HepG2 (cell line): ENCODE data around the gene KRTAP12-1. TPM values are rescaled to one million over a fixed set of nuclear protein-coding genes. Genes with fewer than 3 reads are reported as not detected.

ENCODE experiments used
- CBFB ChIP-seq: sonication (generic); formaldehyde crosslinking; IDR thresholded peaks from 2 replicates; pipeline ENCODE4 v1.4.0; 2020; ENCODE audit warnings: missing genetic modification reagents
- JUNB ChIP-seq: sonication (generic); formaldehyde crosslinking; IDR thresholded peaks from 2 replicates; pipeline ENCODE4 v1.8.0; 2022; ENCODE audit warnings: missing genetic modification reagents, mild to moderate bottlenecking, borderline replicate concordance
- KDM5B ChIP-seq: sonication (generic); formaldehyde crosslinking; IDR thresholded peaks from 2 replicates; pipeline ENCODE4 v1.4.0; 2020; ENCODE audit warnings: missing genetic modification reagents, mild to moderate bottlenecking, borderline replicate concordance
- MATR3 ChIP-seq: sonication (generic); formaldehyde crosslinking; IDR thresholded peaks from 2 replicates; pipeline ENCODE4 v1.4.0; 2020; ENCODE audit warnings: missing genetic modification reagents
- MTA3 ChIP-seq: sonication (generic); formaldehyde crosslinking; IDR thresholded peaks from 2 replicates; pipeline ENCODE4 v1.4.0; 2020; ENCODE audit warnings: missing genetic modification reagents
- NRL ChIP-seq: sonication (generic); formaldehyde crosslinking; IDR thresholded peaks from 2 replicates; pipeline ENCODE4 v1.5.0; 2020; ENCODE audit warnings: missing genetic modification reagents, mild to moderate bottlenecking, moderate library complexity, borderline replicate concordance
- PPARG ChIP-seq: conservative IDR thresholded peaks from 2 replicates; pipeline ENCODE4 v1.6.1; 2016; ENCODE audit warnings: missing biosample characterization, missing genetic modification reagents
- SOX13 ChIP-seq, 3 experiments: fragments of 450-650 bp in 1 of 3; sonication (generic) in 1 of 3; formaldehyde crosslinking in 1 of 3; IDR thresholded peaks in 2 of 3; conservative IDR thresholded peaks in 1 of 3; 2 replicates each; pipeline versions ENCODE4 v1.5.0 to v1.6.1; 2016 to 2020; ENCODE audit warnings: antibody characterized with exemption in 1 of 3, mild to moderate bottlenecking in 1 of 3, missing compliant biosample characterization in 1 of 3, missing genetic modification reagents in 1 of 3, moderate library complexity in 1 of 3
- ZNF10 ChIP-seq: sonication (generic); formaldehyde crosslinking; IDR thresholded peaks from 2 replicates; pipeline ENCODE4 v1.4.0; 2020; ENCODE audit warnings: mild to moderate bottlenecking, low read depth, missing genetic modification reagents, borderline replicate concordance
- ZNF335 ChIP-seq: sonication (generic); formaldehyde crosslinking; IDR thresholded peaks from 2 replicates; pipeline ENCODE4 v1.4.0; 2020; ENCODE audit warnings: missing genetic modification reagents
- ZNF562 ChIP-seq: sonication (generic); formaldehyde crosslinking; IDR thresholded peaks from 2 replicates; pipeline ENCODE4 v1.8.0; 2022; ENCODE audit warnings: missing genetic modification reagents, borderline replicate concordance
- ZNF629 ChIP-seq: sonication (generic); formaldehyde crosslinking; conservative IDR thresholded peaks from 2 replicates; pipeline ENCODE4 v1.5.0; 2020; ENCODE audit warnings: missing genetic modification reagents
- polyA plus RNA-seq, 8 experiments: library from polyadenylated mRNA; depleted of rRNA in 3 of 8; stranded (reverse) in 7 of 8; unstranded in 1 of 8; fragments of >200 nt; fragmentation: Illumina TruSeq in 4 of 8; extraction: Trizol in 4 of 8; gene quantifications; 2 replicates each; pipeline versions ENCODE4 v1.2.1 to v1.2.3, GENCODE V29; 2011 to 2016; ENCODE audit warnings: low read depth in 4 of 8, missing spikeins in 1 of 8, mixed read lengths in 1 of 8; ENCODE audit not compliant: insufficient read depth in 1 of 8
- total RNA-seq, 5 experiments: library from RNA; depleted of rRNA; stranded (reverse); fragments of >200 nt; fragmentation: Illumina TruSeq; extraction: Trizol; gene quantifications; 2 replicates each; pipeline ENCODE4 v1.2.3, GENCODE V29; 2016; ENCODE audit warnings: low read depth in 1 of 5
- TF ChIP-seq, protein P1 (sequence below): sonication (generic); formaldehyde crosslinking; IDR thresholded peaks from 2 replicates; pipeline ENCODE4 v1.4.0; 2020; ENCODE audit warnings: missing genetic modification reagents
- TF ChIP-seq, protein P2 (sequence below): sonication (generic); formaldehyde crosslinking; IDR thresholded peaks from 2 replicates; pipeline ENCODE4 v1.4.0; 2020; ENCODE audit warnings: mild to moderate bottlenecking, missing genetic modification reagents, borderline replicate concordance
- TF ChIP-seq, protein P3 (sequence below): sonication (generic); formaldehyde crosslinking; IDR thresholded peaks from 2 replicates; pipeline ENCODE4 v1.4.0; 2020; ENCODE audit warnings: mild to moderate bottlenecking, missing genetic modification reagents
- TF ChIP-seq, protein P4 (sequence below): sonication (generic); formaldehyde crosslinking; IDR thresholded peaks from 2 replicates; pipeline ENCODE4 v1.5.0; 2020; ENCODE audit warnings: mild to moderate bottlenecking, missing genetic modification reagents, borderline replicate concordance

Gene KRTAP12-1
- total and polyA plus RNA-seq, 2 of the 13 experiments (the other 11 are each of a cell fraction or from before 2014, with no cell fraction given): not detected

DNA sequence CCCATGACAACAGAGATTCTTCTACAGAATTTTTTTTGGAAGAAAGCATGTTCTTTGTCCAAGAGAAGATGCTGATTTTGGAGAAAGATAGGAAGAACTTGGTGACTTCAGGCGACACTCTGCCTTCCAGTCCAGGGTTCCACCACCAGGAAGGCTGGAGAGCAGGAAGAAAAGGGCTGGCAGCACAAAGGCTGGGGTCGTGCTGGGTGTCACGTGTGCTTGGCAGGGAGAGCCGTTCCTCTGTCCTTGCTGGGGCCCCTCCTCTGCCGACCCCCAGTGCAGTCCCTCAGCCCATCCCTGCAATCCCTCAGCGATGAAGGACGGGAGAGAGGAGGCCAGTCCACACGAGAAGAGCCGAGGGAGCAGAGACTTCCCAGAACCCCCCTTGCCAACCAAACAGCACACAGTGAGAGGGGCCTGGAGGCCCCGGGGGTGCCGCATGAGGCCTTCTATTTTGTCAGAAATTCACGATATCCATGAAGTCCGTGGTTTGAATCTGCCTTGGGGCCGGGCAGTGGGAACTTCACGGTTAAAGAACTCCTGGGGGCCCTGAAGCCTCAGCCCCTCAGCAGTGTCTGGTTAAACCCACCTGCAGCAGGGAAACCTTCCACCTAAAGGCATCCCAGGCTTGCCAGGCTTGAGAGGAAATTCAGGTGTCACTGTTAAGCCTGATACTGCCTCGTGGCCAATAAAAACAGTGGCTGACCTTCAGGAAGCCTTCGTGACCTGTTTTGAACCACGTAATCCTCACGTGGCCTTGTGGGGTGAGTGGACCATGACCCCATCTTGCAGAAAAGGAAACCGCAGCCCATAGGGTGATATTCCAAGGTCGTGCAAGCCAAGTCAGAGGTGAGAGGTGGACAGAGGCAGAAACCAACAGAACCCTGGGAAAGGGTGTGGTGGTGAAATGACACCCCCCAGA is 18.4 kb upstream of the KRTAP12-1 start (continued):
- TF ChIP-seq, protein P1, sequence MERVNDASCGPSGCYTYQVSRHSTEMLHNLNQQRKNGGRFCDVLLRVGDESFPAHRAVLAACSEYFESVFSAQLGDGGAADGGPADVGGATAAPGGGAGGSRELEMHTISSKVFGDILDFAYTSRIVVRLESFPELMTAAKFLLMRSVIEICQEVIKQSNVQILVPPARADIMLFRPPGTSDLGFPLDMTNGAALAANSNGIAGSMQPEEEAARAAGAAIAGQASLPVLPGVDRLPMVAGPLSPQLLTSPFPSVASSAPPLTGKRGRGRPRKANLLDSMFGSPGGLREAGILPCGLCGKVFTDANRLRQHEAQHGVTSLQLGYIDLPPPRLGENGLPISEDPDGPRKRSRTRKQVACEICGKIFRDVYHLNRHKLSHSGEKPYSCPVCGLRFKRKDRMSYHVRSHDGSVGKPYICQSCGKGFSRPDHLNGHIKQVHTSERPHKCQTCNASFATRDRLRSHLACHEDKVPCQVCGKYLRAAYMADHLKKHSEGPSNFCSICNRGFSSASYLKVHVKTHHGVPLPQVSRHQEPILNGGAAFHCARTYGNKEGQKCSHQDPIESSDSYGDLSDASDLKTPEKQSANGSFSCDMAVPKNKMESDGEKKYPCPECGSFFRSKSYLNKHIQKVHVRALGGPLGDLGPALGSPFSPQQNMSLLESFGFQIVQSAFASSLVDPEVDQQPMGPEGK (CRISPR knock-in tag): peak; percentile 43; the same call in 1 of the 2 replicates
- no peak for TF ChIP-seq ZNF335 (CRISPR knock-in tag)
- TF ChIP-seq CBFB: no peak
- peak; percentile 60; the same call in 1 of the 2 replicates for TF ChIP-seq PPARG (CRISPR knock-in tag)
- TF ChIP-seq ZNF562 (CRISPR knock-in tag): no peak
- TF ChIP-seq ZNF10: no peak
- no peak for TF ChIP-seq JUNB (CRISPR knock-in tag)
- TF ChIP-seq, protein P2, sequence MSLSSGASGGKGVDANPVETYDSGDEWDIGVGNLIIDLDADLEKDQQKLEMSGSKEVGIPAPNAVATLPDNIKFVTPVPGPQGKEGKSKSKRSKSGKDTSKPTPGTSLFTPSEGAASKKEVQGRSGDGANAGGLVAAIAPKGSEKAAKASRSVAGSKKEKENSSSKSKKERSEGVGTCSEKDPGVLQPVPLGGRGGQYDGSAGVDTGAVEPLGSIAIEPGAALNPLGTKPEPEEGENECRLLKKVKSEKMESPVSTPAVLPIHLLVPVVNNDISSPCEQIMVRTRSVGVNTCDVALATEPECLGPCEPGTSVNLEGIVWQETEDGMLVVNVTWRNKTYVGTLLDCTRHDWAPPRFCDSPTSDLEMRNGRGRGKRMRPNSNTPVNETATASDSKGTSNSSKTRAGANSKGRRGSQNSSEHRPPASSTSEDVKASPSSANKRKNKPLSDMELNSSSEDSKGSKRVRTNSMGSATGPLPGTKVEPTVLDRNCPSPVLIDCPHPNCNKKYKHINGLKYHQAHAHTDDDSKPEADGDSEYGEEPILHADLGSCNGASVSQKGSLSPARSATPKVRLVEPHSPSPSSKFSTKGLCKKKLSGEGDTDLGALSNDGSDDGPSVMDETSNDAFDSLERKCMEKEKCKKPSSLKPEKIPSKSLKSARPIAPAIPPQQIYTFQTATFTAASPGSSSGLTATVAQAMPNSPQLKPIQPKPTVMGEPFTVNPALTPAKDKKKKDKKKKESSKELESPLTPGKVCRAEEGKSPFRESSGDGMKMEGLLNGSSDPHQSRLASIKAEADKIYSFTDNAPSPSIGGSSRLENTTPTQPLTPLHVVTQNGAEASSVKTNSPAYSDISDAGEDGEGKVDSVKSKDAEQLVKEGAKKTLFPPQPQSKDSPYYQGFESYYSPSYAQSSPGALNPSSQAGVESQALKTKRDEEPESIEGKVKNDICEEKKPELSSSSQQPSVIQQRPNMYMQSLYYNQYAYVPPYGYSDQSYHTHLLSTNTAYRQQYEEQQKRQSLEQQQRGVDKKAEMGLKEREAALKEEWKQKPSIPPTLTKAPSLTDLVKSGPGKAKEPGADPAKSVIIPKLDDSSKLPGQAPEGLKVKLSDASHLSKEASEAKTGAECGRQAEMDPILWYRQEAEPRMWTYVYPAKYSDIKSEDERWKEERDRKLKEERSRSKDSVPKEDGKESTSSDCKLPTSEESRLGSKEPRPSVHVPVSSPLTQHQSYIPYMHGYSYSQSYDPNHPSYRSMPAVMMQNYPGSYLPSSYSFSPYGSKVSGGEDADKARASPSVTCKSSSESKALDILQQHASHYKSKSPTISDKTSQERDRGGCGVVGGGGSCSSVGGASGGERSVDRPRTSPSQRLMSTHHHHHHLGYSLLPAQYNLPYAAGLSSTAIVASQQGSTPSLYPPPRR: peak; percentile 74; the same call in 1 of the 2 replicates
- TF ChIP-seq MTA3 (CRISPR knock-in tag): no peak
- TF ChIP-seq, protein P3, sequence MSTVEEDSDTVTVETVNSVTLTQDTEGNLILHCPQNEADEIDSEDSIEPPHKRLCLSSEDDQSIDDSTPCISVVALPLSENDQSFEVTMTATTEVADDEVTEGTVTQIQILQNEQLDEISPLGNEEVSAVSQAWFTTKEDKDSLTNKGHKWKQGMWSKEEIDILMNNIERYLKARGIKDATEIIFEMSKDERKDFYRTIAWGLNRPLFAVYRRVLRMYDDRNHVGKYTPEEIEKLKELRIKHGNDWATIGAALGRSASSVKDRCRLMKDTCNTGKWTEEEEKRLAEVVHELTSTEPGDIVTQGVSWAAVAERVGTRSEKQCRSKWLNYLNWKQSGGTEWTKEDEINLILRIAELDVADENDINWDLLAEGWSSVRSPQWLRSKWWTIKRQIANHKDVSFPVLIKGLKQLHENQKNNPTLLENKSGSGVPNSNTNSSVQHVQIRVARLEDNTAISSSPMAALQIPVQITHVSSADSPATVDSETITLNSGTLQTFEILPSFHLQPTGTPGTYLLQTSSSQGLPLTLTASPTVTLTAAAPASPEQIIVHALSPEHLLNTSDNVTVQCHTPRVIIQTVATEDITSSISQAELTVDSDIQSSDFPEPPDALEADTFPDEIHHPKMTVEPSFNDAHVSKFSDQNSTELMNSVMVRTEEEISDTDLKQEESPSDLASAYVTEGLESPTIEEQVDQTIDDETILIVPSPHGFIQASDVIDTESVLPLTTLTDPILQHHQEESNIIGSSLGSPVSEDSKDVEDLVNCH (CRISPR knock-in tag): no peak
- TF ChIP-seq, protein P4, sequence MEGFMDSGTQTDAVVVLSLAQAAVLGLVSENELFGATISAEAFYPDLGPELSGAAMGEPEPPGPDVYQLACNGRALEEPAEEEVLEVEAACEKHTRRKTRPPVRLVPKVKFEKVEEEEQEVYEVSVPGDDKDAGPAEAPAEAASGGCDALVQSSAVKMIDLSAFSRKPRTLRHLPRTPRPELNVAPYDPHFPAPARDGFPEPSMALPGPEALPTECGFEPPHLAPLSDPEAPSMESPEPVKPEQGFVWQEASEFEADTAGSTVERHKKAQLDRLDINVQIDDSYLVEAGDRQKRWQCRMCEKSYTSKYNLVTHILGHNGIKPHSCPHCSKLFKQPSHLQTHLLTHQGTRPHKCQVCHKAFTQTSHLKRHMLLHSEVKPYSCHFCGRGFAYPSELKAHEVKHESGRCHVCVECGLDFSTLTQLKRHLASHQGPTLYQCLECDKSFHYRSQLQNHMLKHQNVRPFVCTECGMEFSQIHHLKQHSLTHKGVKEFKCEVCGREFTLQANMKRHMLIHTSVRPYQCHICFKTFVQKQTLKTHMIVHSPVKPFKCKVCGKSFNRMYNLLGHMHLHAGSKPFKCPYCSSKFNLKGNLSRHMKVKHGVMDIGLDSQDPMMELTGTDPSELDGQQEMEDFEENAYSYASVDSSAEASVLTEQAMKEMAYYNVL (CRISPR knock-in tag): no peak
- peak; percentile 34; the same call in 1 of the 2 replicates for TF ChIP-seq ZNF629 (CRISPR knock-in tag)
- TF ChIP-seq SOX13 (IDR thresholded peaks at IDR 0.05): no peak
- peak in 1 of 2 experiments; percentile 59; a peak in 1 of 4 replicates for TF ChIP-seq SOX13 (CRISPR knock-in tag; conservative IDR thresholded peaks at IDR 0.05 in 1 of 2, IDR thresholded peaks at IDR 0.05 in 1 of 2)
- TF ChIP-seq MATR3 (CRISPR knock-in tag): no peak
- 0 out of 2 replicates have a peak, but pooled peaks have one; percentile 2 for TF ChIP-seq KDM5B
- no peak for TF ChIP-seq NRL (CRISPR knock-in tag)
